Measurements from ENCODE around the gene TMEM139. TPM values are rescaled to one million over a fixed set of nuclear protein-coding genes. Genes with fewer than 3 reads are reported as not detected.
A peak's percentile ranks its signal among the peaks of the same experiment; 100 is the strongest.

TMEM139 gene
- 1.0 and 3.7 TPM in 2 replicates for total RNA-seq

GRCh38 chr7:143284591-143285469, at the start of gene TMEM139:
Gene TMEM139 (plus strand): TSS chr7:143284958. CDS start chr7:143285958, 1,000 bp downstream.
- no peaks in the 10 kb centered on the region for H3K36me3 ChIP-seq (ENCODE audit: control insufficient read depth, insufficient read depth, low read length)
- no peaks in the 10 kb centered on the region for H3K27me3 ChIP-seq (ENCODE audit: control insufficient read depth, insufficient read depth, low read length)
- peak within 1 kb of the TSS; percentile 30 for H3K4me3 ChIP-seq (ENCODE audit: low read depth, low read length)
- FAIRE-seq (no peak), DNase-seq (ENCODE audit: low read depth) (peak; percentile 47)
- TF ChIP-seq CTCF (IDR thresholded peaks at IDR 0.05; ENCODE audit: insufficient read depth, low read length, severe bottlenecking) = no peak

- no peak for TF ChIP-seq CTCF (IDR thresholded peaks at IDR 0.05; ENCODE audit: insufficient read depth, low read length, severe bottlenecking)
- DNase-seq (ENCODE audit: low read depth) (no peak), FAIRE-seq (no peak)
- Histone ChIP-seq H3K27me3 (ENCODE audit: control insufficient read depth, insufficient read depth, low read length) (no peaks in the 10 kb centered on the region), H3K36me3 (ENCODE audit: control insufficient read depth, insufficient read depth, low read length) (no peaks in the 10 kb centered on the region), H3K4me3 (ENCODE audit: low read depth, low read length) (no peak overlapping the region)
Measured at GRCh38 chr7:143235561-143235960, 49.2 kb upstream of the TMEM139 start.

GRCh38 chr7:143236408-143236990, 48.3 kb upstream of the TMEM139 start:
- FAIRE-seq (no peak), DNase-seq (ENCODE audit: low read depth) (no peak)
- H3K36me3 ChIP-seq (ENCODE audit: control insufficient read depth, insufficient read depth, low read length) = no peaks in the 10 kb centered on the region
- H3K27me3 ChIP-seq (ENCODE audit: control insufficient read depth, insufficient read depth, low read length) = no peaks in the 10 kb centered on the region
- TF ChIP-seq CTCF (IDR thresholded peaks at IDR 0.05; ENCODE audit: insufficient read depth, low read length, severe bottlenecking) = no peak
- no peak overlapping the region for H3K4me3 ChIP-seq (ENCODE audit: low read depth, low read length)

- Histone ChIP-seq H3K4me3 (ENCODE audit: low read depth, low read length) (no peak overlapping the region), H3K27me3 (ENCODE audit: control insufficient read depth, insufficient read depth, low read length) (no peaks in the 10 kb centered on the region), H3K36me3 (ENCODE audit: control insufficient read depth, insufficient read depth, low read length) (no peaks in the 10 kb centered on the region)
- TF ChIP-seq CTCF (IDR thresholded peaks at IDR 0.05; ENCODE audit: insufficient read depth, low read length, severe bottlenecking) = no peak
- FAIRE-seq = no peak
- DNase-seq (ENCODE audit: low read depth) = no peak
Measured at GRCh38 chr7:143237366-143237765, 47.4 kb upstream of the TMEM139 start.

GRCh38 chr7:143238289-143238980, 46.3 kb upstream of the TMEM139 start:
- TF ChIP-seq CTCF (IDR thresholded peaks at IDR 0.05; ENCODE audit: insufficient read depth, low read length, severe bottlenecking) = no peak
- no peaks in the 10 kb centered on the region for H3K36me3 ChIP-seq (ENCODE audit: control insufficient read depth, insufficient read depth, low read length)
- FAIRE-seq = no peak

More at GRCh38 chr7:143238289-143238980, 46.3 kb upstream of the TMEM139 start:
- peak; percentile 15 for DNase-seq (ENCODE audit: low read depth)
- Histone ChIP-seq H3K4me3 (ENCODE audit: low read depth, low read length) (no peak overlapping the region), H3K27me3 (ENCODE audit: control insufficient read depth, insufficient read depth, low read length) (no peaks in the 10 kb centered on the region)

All from bronchial epithelial cell (primary cell).